Measurements from ENCODE around the gene VAMP3.

The VAMP3 gene

DNA sequence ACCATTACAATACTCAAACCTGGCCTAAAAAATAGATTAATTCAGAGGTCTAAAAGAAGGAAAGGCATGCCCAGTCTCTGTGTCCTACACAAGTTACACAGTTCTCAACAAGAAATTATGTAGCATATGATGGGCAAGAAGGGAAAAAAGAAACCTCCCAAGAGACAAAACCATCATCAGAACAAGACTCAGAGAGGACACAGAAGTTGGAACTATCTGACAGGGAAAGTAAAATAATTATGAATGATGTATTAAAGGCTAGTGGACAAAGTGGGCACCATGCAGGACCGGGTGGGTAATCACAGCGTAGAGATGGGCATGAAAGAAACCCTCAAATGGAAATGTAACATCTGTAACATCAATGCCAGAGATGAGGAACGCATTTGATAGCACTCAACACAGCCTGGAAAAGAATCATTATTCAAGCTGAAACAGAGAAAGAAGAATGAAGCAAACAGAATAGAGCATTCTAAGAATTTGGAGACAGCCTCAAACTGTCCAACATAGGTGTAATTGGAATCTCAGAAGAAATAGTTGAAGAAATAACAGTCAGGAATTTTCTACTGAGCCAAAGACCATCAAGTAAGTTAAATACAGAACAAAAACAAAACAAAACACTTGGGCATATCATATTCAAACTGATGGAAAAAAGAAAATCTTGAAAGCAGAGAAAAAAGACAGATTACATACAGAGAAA, 42.7 kb downstream of the VAMP3 start:
- no peak for DNase-seq (ENCODE audit: low spot score)

DNA sequence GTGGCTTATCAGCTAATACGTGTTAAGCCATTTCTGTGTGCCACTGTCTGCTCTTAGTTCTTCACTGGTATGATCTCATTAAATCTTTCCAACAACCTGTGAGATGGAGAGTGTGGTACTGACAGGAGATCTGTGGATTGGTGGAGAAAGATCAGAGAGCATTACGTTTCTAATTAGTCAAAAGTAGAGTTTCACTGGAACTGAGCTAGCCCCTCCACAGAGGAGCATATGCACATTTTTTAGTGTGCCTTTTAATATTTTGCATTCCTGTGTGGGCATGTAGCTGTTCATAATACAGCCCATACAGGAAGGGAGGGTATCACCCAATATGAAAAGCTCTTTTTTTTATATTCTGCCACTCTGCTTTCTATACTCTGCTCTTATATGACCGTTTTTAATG, 50.2 kb downstream of the VAMP3 start:
- no peak for DNase-seq (ENCODE audit: low spot score)

DNA sequence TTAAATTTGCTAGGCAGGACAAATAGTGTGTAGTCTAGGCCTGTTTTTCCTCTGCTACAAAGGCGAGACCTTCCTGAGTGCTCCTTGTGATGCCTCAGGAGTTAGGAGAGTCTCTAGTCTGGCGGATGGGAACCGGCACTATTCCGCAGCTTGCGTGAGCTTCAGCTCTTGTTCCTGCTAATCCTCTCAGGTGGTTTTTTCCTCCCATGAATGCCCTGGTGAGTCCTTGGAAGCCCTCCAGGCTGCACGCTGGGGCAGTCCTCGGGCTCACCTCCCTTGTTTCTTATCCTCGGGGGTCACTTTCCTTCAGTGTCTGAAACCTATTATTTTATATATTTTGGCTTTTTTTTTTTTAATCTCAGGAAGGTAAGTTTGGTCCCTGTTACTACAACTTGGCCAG, 53.6 kb downstream of the VAMP3 start:
- no peak for DNase-seq (ENCODE audit: low spot score)

DNA sequence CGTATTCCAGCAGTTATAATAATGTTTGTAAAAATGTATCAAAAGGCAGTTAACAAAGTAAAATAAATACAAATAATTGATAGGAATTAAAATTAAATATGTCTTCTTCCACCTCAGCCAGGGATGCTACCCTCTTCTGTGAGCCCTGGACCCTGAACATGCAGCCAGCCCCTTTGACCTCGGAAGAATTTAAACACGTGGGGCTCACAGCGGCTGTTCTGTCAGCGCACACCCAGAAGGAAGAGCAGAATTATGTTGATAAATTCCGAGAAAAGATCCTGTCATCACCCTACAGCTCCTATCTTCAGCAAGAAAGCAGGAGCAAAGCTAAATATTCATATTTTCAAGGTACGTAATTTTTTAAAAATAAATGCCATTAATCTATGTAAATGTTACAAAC, 55.3 kb downstream of the VAMP3 start:
- DNase-seq (ENCODE audit: low spot score), result no peak

DNA sequence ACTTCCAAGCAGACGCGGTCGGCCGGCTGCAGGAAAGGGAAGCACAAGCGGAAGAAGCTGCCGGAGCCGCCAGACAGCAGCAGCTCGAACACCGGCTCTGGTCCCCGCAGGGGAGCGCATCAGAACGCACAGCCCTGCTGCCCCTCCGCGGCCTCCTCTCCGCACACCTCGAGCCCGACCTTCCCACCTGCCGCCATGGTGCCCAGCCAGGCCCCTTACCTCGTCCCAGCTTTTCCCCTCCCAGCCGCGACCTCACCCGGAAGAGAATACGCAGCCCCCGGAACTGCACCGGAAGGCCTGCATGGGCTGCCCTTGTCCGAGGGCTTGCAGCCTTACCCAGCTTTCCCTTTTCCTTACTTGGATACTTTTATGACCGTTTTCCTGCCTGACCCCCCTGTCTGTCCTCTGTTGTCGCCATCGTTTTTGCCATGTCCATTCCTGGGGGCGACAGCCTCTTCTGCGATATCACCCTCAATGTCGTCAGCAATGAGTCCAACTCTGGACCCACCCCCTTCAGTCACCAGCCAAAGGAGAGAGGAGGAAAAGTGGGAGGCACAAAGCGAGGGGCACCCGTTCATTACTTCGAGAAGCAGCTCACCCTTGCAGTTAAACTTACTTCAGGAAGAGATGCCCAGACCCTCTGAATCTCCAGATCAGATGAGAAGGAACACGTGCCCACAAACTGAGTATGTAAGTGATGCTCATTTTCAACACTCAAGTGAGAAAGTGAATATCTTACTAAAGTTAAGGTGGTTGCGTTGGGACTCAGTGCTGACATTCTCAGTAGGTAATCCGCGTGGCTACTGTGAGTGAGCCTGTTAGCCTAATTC, 56.2 kb downstream of the VAMP3 start:
- DNase-seq (ENCODE audit: low spot score), result no peak
